GM19193 (cell line): ENCODE results near the gene BHLHA9.

Experiments
- POLR2A ChIP-seq: IDR thresholded peaks from 4 replicates; pipeline ENCODE4 v1.6.1; 2011; ENCODE audit not compliant: insufficient read depth, insufficient read length; ENCODE audit errors: extremely low read depth

BHLHA9 gene

GRCh38 chr17:1270210-1271029, at the start of gene BHLHA9:
BHLHA9 (plus strand) TSS chr17:1270444; CDS start chr17:1270564, 120 bp downstream.
- TF ChIP-seq POLR2A: no peak

- TF ChIP-seq POLR2A: no peak
Measured at GRCh38 chr17:1221209-1221608, 49.0 kb upstream of the BHLHA9 start.

GRCh38 chr17:1222321-1222720, 47.9 kb upstream of the BHLHA9 start:
- no peak for TF ChIP-seq POLR2A

- no peak for TF ChIP-seq POLR2A
Measured at GRCh38 chr17:1223662-1224061, 46.6 kb upstream of the BHLHA9 start.

GRCh38 chr17:1224330-1224729, 45.9 kb upstream of the BHLHA9 start:
- TF ChIP-seq POLR2A: no peak

GRCh38 chr17:1226308-1226707, 43.9 kb upstream of the BHLHA9 start:
- TF ChIP-seq POLR2A: no peak

- TF ChIP-seq POLR2A: no peak
Measured at GRCh38 chr17:1227365-1227764, 42.9 kb upstream of the BHLHA9 start.

- TF ChIP-seq POLR2A: peak; percentile 49
Measured at GRCh38 chr17:1227917-1228780, 42.1 kb upstream of the BHLHA9 start.

GRCh38 chr17:1228781-1229348, 41.4 kb upstream of the BHLHA9 start:
- TF ChIP-seq POLR2A: no peak

- TF ChIP-seq POLR2A: peak; percentile 86
Measured at GRCh38 chr17:1229349-1229899, 40.8 kb upstream of the BHLHA9 start.

- TF ChIP-seq POLR2A: no peak
Measured at GRCh38 chr17:1229900-1230501, 40.2 kb upstream of the BHLHA9 start.

- TF ChIP-seq POLR2A: no peak
Measured at GRCh38 chr17:1231456-1231855, 38.8 kb upstream of the BHLHA9 start.

- no peak for TF ChIP-seq POLR2A
Measured at GRCh38 chr17:1232331-1232730, 37.9 kb upstream of the BHLHA9 start.

GRCh38 chr17:1232786-1233185, 37.5 kb upstream of the BHLHA9 start:
- TF ChIP-seq POLR2A: no peak

GRCh38 chr17:1234455-1234854, 35.8 kb upstream of the BHLHA9 start:
- no peak for TF ChIP-seq POLR2A
